Activated naive CD4-positive, alpha-beta T cell treated with Interleukin-2 at 50 U/mL for 16 hours (primary cell): ENCODE data around the gene NOX5.

Source experiments
- DNase-seq: peaks from one replicate; pipeline ENCODE4 v3.0.0-alpha.2; 2020

Gene NOX5

DNA sequence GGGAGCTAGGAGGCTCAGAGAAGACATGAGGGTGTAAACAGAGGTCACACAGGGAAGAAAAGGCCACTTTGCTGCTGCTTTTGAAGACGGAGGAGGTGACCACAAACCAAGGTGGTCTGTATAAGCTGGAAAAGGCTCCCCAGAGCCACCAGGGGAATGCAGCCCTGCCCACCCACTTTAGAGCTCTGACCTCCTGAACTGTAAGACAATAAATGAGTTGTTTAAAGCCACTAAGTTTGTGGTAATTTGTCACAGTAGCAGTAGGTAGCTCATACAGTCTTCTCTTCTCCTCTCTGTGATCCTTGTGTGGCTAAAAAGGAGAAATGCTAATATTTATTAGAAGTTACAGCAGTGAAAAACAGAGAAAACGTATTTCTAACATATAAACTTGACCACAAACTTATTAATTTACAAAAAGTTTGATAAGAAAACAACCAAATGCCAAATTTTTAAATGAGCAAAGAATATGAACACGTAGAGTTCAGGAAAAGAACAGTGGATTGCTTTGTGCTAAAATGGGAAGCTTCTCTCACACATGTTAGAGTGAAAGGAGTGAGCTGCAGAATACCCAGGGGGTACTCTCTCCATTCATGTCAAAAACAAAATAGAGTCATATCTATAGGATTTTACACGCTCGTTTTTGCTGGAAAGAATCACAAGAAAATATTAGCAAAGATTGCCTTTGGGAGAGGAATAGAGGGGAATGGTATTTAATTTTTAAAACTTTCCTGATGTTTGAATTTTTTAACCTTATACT lies 71.0 kb downstream of the NOX5 start:
- no peak for DNase-seq

DNA sequence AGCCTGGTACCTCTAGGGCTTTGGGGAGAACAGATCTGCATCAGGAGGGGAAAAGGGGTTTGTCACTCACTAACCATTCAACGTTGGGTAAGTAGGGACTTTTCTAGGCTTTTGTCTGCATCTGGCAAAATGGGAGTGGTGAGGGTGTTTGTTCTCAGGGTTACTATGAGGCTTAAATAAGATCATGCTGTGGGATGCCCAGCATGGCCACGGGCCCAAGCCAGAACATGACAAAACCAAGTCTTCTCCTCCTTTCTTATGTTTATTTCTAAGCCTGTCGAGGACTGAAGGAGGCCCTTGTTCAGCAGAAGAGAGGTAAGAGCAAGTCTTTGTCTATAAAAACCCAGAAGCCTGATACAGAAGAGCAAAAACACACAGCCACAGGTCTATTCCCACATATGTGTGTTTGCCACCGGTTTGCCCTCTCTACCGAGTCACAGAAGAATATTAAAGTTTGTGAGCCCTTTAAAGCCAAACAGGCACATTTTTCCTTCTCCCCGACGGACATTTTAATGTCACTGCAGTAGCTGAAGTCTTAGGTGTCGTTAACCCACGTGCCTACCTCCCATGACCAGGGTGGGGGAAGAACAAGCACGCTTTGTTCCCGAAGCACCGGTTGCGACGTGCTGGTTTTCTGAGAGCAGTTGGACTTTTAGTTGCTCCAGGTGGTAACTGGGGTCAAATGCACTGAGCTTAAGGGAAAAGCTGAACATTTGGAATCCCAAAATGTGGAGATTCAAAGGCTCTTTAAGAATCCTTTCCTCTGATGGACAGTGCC lies 72.1 kb downstream of the NOX5 start:
- DNase-seq = no peak

DNA sequence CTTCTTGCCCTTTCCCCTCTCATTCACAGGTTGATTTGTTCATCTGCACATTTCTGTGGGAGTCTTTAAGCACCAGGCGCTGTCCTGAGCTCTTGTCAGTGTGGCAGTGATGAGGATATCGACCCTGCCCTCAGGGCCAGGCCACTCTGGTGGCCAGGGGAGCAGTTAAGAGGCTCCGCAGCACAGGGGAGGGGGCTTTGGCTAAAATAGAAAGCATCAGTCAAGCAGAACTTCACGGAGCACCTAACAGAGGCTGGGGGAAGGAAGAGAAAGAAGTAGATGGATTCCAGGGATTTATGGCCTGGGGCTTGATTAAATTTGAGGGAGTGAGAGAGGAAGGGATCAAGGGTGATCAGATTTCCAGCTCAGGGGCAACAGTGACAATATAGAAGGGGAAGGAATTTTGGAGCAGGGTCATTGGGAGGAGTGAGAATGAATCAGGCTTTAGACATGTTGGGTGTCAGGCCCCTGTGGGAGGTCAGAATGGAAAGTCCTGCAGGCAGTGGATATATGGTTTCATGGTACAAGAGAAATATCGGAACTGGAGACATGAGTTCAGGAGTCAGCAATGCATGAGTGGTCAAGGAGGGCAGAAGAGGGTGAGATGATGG lies 73.0 kb downstream of the NOX5 start:
- no peak for DNase-seq

DNA sequence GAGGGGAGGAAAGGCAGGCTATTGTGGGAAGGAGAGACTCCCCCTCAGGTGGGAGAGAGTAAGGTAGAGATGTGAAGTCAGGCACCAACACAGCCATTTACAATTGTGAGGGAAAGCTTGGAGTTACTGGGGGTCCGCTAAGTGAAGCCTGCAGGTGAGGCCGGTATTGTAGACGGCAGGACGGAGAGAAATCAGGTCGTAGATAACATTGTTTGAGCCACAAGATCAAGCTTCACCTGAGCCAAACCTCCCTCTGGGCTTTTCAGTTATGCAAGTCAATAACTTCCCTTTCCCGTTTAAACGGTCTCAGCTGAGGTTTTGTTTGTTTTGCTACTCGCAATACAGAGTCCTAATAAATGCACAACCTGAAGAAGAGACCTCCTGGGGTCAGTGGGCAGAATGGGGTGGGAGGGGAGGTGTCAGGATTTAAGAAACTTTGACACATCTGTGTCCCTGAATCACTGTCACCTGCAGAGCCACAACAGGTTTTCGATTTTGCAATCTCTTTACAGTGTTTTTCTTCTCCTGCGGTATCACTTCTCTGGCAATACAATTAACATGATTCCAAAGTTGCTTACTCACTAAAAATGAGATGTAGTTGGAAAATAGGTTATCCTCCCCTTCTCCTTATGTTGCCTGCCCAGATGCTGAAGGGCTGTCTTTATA lies 73.9 kb downstream of the NOX5 start:
- DNase-seq = no peak

- DNase-seq = no peak
These were observed 74.8 kb downstream of the NOX5 start for GRCh38 chr15:69089258-69089657.

DNA sequence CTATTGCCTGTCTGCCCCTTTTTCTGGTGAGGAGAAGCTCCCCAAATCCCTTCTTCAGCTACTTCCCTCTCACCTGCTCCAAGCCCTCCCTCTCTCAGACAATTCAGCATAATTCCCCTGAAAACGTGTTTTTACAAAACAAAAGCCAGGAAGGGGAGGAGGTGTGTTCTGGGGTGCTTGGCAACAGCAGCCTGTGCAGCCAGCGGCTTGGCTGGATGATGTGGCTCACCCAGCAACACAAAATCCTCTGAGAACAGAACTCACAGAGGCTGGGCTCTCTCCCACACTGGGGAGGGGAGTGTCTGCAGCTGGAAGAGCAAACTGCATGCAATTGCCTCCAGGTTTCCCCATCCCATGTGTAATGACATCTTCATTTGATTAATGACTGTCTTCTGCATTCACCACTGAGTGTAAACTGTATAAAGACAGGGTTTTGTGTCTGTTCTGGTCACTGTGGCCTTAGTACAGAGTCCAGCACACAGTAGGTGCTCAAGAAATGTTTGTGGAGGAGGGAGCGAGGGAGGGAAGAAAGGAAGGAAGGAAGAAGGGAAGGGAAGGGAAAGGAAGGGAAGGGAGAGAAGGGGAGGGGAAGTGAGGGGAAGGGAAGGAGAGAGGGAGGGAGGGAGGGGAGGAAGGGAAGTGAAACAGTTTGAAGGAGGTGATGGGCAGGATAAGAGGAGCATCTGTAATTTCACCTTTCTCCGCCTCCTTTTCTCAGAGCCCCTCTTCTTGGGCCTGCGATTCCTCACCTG lies 75.9 kb downstream of the NOX5 start:
- DNase-seq = no peak

DNA sequence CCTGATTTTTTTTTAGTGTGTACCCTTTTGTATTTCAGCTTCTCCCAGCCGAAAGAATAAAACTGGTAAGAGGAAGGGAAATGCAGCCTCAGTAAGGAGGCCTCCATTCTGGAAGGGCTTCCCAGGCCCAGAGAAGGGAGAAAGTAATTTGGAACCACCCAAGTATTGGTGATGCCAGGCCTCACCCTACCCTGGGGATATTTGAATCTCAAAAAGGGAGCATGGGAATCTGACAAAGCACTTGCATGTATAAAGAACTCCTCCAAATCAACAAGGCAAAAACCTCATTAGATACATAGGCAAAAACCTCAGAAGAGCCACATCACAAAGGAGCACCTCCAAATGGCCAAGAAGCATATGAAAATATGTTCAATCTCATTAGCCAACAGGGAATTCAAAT lies 77.2 kb downstream of the NOX5 start:
- DNase-seq = no peak

DNA sequence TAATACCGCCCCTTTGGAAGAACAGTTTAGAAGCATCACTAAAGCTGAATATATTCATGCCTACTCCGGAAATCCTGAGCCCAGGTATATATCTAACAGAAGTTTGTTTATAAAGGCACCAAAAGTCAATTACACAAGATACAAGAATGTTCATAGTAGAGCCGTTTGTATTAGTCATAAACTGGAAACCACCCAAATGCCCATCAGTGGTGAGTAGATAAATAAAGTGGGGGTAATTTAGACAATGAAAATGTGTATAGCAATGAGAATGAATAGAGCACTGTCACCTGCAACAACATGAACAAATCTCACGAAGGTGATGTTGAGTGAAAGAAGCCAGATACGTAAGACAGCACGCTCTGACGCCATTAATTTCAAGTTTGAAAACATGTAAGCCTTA lies 77.7 kb downstream of the NOX5 start:
- DNase-seq = no peak

DNA sequence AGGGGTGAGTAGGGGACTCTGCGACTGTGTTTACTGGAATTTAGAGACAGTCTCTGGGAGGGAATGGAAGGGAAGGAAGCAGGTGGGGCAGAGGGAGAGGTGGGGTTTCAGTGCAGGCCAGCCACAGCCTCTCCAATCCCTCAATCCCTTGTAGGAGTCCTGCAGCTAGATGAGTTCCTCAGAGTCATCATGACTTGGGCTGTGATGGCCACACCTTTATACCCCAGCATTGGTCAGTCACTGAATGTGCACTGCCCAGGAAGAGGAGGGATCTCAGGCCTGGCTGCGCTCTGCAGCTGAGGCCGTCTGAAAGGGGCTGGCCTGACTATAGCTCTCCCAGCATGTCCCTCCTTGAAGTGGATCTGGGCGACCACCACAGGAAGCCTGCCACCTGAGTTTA lies 78.6 kb downstream of the NOX5 start:
- DNase-seq = no peak

- DNase-seq = no peak
These were observed 79.1 kb downstream of the NOX5 start for GRCh38 chr15:69093614-69094013.

GRCh38 chr15:69094124-69094921 lies 79.8 kb downstream of the NOX5 start:
- no peak for DNase-seq

- no peak for DNase-seq
These were observed 80.8 kb downstream of the NOX5 start for GRCh38 chr15:69095274-69095673.

DNA sequence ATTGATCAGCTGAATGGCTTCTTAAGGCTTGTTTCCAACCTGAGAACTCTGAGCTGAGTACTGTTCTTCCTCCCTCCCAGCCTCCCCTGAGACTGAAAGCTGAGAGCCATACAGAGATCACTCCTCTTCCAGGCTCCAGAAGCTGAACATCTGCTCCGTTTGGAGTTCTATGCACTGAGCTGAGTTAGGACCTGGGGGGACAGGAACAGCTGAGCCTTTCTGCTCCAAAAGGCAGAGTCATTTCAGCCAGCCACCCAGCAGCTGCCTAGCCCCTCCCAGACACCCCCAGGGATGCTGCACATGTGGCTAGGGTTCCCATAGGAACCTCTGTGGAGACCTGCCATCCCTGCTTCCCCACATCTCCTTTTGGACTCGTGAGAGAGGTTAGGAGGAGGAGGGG lies 81.7 kb downstream of the NOX5 start:
- no peak for DNase-seq

GRCh38 chr15:69096626-69097025 lies 82.1 kb downstream of the NOX5 start:
- no peak for DNase-seq

- no peak for DNase-seq
These were observed 84.3 kb downstream of the NOX5 start for GRCh38 chr15:69098771-69099170.

GRCh38 chr15:69099941-69100340 lies 85.4 kb downstream of the NOX5 start:
- DNase-seq = no peak

GRCh38 chr15:69100821-69101220 lies 86.3 kb downstream of the NOX5 start:
- no peak for DNase-seq

DNA sequence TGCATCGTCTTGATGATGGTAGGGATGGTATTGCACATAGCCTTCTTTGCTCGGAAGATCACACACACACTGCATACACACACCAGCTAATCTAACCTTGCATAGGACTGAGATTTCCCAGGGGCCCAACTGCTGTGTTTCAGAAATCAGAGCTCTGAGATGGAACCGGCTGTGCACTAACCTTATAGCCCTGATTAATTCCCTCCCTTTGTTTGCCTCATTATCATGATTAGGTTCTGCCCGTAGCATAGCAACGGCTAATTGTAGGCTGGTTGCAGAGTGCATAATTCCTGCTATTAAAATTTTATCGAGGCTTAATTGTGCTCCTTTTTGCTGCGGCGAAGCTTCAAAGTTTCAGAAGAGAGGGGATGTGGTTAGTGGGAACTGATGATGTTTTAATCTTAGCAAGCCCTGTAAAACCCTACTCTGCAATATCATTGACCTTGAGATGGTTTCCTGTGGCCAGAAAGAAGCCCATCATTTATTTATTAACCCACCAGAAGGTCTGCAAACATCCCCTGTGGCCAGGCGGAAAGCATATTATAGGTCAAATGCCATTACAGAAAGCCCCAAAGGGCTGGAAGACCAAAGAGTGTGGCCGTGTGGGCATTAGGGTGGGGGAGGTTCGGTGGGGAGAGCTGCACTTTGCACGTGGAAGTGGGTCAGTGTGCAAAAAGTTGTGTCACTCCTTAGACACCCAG lies 89.7 kb downstream of the NOX5 start:
- no peak for DNase-seq

DNA sequence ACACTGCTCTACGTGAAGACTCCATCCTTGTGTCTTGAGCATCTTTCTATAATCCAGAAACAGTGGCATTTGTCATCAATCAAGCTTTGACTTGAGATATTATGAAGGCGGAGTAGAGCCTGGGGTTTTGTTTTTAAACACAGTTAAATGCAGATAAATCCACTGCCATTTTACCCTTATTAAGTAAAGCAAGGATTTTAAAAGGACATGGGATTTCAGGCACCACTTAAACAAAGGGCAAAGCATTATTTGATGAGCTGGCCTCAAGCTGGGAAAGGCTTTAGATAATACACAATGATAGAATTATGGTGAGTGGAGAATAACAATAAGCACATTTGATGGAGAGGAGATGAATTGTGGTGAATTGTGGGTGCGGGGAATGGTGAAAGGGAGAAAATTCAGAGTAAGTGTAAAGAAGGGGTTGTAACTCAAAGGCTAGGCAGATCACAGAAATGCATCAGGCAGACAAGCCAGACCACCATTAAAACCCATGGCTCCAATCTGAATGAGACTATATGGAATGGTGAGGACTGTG lies 91.0 kb downstream of the NOX5 start:
- DNase-seq = no peak

DNA sequence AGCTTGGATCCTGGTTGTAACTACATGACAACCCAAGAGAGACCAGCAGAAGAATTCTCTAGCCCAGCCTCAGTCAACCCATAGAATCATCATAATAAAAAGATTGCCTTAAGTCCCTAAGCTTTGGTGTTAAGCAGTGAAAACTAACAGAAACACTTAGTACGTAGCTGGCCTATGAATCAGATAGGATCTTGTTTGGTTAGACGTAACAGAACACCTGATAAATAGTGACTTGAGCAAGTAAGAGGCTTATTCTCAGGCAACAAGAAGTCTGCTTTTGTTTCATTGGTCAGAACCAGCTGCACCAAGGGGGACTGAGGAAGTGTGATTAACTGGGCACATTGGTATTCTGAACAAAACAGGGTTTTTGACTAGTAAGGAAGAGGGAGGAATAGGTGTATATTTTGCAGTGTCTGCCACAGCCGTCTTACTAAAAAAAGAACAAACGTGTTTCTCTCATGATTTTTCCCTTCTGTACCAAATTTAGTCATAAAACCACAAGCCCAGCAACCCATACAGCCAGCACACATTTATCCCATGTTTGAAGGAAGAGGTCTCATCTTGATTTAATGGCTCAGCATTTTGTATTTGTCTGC lies 92.6 kb downstream of the NOX5 start:
- DNase-seq = no peak
